ENCODE data around the gene ZNF697.
A peak's percentile ranks its signal among the peaks of the same experiment; 100 is the strongest.
"Not testable (repeated sequence)": the region's sequence is repeated elsewhere in the genome, so short reads cannot be mapped to it uniquely, and the experiment has no call there.

The ZNF697 gene

DNA sequence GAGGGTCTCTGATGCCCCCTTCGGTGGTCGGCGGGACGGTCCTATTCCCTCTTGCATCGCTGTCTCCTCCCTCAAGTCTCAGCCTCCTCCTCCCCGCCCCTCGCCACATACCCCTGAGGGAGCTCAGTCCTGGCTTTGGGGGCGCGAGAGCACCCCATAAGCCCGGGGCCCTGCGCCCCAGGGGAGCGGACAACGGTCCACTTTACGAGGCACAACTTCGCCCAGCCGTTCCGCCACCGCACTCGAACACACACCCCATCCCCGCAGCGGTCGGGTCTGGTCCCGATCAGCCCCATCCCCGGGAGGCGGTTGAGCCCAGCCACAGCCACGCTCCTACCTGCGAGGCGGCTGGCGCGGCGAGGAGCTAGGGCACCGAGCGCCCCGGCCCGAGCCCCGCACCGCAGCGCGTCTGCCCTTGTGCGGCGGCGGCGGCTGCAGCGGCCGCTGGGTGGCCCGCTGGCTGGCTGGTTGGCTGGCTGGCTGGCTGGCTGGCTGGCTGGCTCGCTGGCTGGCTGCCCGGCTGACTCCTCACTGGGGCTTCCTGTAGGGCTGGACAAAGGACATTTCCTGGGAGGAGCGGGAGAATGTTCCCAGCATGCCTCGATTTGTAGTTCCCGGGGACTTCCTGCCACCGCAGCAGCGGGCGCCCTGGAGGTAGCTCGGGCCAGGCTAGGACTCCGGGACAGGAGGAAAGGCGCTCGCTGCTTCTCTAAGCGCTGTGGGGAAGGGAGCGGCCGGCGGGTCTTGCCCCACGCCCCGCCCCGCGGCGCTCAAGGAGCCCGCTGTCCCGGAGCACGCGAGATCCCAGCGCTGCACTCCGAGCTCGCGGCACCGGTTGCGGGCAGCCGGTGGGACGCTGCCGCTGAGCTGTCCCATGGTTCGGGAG is at the start of gene ZNF697:
Gene ZNF697, minus strand, starts transcription at position 533 of the 886 bp plus-strand sequence. CDS start 22,166 bp downstream, outside the sequence.
- DNase-seq (ENCODE audit: low read depth): peak; percentile 19

DNA sequence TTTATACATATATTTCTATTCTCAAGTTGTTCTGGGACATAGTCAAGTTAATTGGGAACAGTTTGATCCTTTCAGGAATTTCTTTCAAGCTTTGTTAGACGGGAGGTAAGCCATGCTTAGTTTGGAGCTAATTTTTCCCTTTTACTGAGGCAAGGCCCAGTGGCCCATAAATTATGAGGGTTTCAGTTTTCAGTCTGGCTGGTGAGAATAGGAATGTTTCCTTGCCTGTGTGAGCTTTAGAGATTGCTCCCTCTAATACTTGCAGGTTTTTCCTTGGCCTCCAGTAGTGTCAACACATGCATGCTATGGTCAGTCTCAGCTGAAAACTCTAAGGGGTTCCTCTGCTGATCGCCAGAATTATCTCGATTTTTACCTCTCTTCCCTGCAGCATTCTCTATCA is 49.5 kb upstream of the ZNF697 start:
- DNase-seq (ENCODE audit: low read depth): no peak

DNA sequence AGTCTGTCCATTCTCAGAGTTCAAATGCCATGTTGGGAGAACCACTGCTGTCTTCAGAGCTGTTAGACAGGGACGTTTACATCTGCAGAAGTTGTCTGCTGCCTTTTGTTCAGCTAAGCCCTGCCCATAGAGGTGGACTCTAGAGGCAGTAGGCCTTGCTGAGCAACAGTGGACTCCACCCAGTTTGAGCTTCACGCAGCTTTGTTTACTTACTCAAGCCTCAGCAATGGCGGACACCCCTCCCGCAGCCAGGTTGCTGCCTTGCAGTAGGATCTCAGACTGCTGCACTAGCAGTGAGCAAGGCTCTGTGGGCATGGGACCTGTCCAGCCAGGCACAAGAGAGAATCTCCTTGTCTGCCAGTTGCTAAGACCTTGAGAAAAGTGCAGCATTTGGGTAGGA is 48.8 kb upstream of the ZNF697 start:
- not testable (repeated sequence) for DNase-seq (ENCODE audit: low read depth)

GRCh38 chr1:119689511-119689910 is 41.4 kb upstream of the ZNF697 start:
- DNase-seq (ENCODE audit: low read depth): no peak

DNA sequence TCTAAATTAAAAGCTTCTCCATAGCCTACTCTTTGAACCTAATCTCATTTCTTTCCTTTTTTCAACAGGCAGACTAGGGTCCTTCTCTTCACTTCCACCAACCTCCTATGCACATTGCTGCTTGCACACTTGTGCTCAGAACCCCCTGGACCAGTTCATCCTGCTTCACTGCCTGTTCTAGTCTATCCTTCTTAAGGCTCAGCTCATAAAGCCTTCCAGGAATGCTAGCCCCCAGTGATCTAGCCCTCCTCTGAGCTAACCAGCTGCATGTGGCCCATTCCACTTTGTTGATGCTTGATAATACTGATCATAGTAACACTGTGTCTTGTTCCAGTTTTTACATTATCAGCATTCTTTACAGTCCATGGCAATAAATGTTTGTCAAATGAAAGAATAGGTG is 40.7 kb upstream of the ZNF697 start:
- no peak for DNase-seq (ENCODE audit: low read depth)

- no peak for DNase-seq (ENCODE audit: low read depth)
Measured at GRCh38 chr1:119687434-119688079, 39.5 kb upstream of the ZNF697 start.

DNA sequence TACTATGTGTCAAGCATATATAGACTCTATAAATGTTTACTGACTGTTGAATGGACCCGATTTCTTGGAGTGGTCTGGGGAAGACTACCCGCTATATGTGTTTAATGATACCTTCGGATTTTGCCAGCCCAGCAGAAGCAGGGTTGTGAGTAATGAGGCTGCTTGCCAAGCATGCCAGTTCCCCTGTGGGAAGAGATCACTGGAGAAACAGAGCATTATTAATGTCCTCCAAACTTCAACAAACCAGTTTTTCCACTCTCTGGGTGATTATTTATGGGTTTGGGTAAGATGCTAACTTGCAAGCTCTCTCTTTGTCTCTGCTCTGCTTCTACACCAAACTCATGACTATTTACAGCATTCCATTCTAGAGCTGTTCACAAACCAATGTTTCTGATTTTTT is 38.6 kb upstream of the ZNF697 start:
- DNase-seq (ENCODE audit: low read depth): no peak

DNA sequence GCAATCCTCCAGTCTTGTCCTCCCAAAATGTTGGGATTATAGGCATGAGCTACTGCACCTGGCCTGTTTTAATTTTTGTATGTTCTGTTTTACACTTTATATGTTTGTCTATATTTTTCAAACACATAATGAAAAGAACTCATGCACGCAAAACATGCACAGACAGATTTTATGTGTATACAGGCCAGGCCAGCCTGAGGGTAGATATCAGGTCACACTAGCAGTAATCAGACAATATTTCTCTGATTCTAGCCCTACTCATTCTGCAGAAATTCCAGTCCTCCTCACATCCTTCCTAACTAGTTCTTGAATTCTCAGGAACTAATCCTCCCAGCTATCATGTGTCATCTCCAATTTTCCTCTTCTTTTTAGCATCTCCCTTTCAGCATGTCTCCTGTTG is 35.8 kb upstream of the ZNF697 start:
- no peak for DNase-seq (ENCODE audit: low read depth)

DNA sequence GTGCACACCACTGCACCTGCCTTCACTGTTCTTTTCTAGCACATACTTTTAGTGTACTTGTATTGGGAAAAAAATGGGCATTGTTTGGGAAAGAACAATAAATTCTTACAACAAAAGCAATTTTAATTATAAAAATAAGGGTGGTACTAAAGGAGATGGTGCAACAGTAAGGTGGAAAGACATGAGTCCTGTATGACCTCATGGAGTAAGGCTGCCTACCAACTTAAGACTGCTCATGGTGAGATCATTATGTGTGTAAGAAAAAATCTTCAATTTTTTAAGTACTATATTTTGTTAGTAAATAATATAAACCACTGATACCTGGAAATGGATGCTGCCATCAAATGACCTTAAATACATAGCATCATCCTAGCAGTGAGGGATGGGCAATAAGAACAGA is 34.1 kb upstream of the ZNF697 start:
- DNase-seq (ENCODE audit: low read depth): no peak

DNA sequence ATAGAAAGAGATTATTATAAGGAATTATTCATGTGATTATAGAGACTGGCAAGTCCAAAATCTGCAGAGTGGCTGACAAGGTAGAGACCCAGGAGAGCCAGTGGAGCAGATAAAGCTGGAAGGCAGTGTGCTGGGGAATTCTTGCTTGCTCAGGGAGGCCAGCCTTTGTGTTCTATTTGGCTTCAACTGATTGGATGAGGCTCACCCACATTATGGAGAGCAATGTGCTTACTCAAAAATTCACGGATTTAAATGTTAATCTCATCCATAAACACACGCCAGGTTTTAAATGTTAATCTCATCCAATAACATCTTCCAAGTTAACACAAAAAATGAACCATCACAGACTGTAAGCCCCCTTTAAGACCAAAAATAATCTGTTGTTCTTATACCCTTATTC is 33.5 kb upstream of the ZNF697 start:
- DNase-seq (ENCODE audit: low read depth): no peak

DNA sequence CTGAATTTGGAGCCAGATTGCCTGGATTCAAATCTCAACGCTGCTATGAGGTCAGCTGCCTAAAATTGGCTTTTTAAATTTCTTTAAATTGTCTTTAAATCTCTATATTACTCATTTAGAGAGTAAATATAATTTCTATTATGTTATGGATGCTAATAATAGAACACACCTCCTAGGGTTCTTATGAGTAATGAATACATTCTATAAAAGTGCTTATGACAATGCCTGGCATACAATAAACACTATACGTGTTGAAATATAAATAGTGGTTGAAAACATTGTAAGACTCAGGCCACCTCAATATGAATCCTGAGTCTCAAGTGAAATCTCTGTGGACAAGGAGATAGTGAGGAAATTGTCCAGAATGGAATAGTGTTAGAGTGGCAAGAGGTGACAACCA is 32.7 kb upstream of the ZNF697 start:
- no peak for DNase-seq (ENCODE audit: low read depth)

DNA sequence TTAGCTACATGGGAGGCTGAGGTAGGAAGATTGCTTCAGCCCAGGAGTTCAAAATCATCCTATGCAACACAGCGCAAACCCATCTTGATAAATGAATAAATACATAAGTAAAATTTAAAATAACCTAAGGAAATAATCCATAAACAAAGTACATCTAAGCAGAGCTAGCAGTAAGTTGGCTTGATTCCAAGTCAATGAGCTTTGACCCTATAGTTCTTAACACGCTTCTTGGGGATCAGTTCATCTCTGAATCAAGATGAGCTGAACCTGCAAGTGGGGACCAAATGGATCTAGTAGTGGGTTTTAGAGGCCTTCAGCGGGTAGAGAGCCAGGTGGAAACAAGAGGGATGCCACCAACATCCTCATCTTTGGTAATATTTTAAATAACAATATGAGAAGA is 32.1 kb upstream of the ZNF697 start:
- DNase-seq (ENCODE audit: low read depth): no peak

DNA sequence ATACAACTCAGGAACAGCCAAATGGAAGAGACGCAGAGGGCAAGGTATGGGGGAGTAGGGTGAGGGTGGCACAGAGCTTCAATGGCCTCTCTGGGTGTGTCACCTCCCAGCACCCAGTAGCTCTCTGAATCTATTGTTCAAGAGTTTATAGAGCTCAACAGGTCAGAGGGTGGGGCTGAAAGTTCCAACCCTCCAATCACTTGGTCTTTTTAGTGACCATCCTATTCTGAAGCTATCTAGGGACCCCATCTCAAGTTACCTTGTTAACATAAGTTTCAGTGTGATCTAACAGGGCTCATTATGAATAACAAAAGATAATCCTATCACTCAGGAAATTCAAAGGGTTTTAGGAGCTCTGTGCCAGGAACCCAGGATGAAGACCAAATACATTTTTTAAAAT is 31.2 kb upstream of the ZNF697 start:
- no peak for DNase-seq (ENCODE audit: low read depth)

- no peak for DNase-seq (ENCODE audit: low read depth)
Measured at GRCh38 chr1:119676571-119677206, 28.6 kb upstream of the ZNF697 start.

- DNase-seq (ENCODE audit: low read depth): peak; percentile 37
Measured at GRCh38 chr1:119675349-119676345, 27.6 kb upstream of the ZNF697 start.

DNA sequence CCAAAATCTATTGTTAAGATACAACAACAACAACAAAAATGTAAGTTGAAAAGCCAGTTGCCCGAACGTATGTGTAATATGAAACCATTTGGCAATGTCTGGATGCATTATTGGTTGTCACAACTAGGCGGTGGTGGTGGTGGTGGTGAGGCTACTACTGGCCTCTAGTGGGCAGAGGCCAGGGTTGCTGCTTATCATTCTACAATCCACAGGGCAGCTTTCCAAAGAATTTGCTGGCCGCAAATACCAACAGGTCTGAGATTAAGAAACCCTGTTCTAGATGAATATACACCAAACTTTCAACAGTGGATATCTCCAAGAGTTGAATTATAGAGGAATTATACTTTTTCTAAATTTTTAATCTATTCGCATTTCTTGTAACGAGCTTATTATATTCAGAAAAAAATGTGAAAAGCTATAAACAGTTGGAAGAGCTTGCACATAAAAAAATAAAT is 26.8 kb upstream of the ZNF697 start:
- no peak for DNase-seq (ENCODE audit: low read depth)

DNA sequence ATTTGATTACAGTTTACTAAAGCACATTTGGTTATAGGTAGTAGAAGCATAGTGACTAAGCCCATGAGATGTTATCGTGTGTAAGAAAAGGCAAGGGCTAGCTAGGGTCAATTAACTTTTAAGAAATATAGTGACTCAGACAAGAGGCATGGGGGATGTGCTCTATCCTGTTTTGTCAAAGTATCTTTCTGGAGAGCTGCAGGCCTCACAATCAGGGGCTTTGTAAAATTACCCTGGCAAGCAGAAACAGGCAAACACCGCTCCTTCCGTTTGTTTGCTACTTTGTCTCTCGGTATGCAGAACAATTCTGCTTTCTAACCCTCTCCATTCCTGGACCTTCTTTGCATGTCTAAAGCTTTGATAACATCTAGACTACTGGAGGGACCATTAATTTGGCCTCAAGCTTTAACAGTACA is 26.1 kb upstream of the ZNF697 start:
- no peak for DNase-seq (ENCODE audit: low read depth)

DNA sequence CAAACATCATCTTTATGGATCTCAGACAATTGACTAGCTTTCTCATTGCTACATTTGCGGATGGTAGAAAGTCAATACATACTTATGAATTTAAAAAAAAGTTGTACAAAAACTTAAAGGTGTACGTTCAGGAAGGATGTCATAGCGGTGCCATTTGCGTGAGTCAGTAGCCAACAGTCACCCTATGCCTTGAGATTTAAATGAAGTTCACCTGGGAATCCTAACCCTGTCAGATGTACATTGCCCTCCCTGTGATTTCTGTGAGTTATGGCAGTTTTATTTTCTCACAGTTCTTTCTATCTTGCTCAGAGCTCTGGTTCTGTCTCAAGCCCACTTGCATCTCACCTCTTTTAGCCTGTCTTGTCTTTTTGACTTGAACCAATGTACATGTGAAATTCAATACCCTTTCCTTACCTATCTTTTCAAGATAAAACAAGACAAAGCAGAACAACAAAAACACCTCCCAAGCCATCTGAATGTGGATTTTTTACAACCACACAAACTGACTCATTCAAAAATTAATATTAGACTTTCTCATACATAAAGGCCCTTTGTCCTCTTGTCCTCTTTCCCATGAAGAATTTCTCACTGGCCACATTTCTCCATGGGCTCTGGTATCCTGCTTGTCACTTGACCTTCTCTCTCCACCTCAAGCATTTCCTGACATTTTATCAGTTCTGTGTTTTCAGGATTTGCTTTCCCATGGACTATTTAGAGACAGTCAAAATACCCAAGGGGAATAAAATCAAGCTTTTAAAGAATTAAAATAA is 25.3 kb upstream of the ZNF697 start:
- no peak for DNase-seq (ENCODE audit: low read depth)

- no peak for DNase-seq (ENCODE audit: low read depth)
Measured at GRCh38 chr1:119670898-119671297, 22.8 kb upstream of the ZNF697 start.

DNA sequence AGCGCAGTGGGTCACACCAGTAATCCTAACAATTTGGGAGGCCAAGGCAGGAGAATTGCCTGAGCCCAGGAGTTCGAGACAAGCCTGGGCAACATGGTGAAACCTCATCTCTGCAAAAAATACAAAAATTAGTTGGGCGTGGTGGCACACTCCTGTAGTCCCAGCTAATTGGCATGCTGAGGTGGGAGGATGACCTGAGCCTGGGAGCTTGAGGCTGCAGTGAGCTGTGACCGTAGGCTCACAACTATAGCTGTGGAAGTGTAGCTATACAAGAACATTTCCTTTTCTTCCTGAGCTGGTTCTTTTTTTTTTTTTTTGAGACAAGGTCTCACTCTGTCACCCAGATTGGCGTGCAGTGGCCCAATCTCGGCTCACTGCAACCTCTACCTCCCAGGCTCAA is 19.1 kb upstream of the ZNF697 start:
- DNase-seq (ENCODE audit: low read depth): no peak

- DNase-seq (ENCODE audit: low read depth): no peak
Measured at GRCh38 chr1:119664067-119664466, 16.0 kb upstream of the ZNF697 start.
